OCI-LY7 (cell line): ENCODE data around the gene TFIP11. TPM values are rescaled to one million over a fixed set of nuclear protein-coding genes. Genes with fewer than 3 reads are reported as not detected.

Experiments
- BruUV-seq: library from RNA; stranded (reverse); fragments of 400-500 nt; replicated peaks from 2 replicates; lab custom pipeline; 2021; lab: Mats Ljungman, UMichigan
- CTCF ChIA-PET: fragments of 300-600 bp; sonication (Branson Sonifier 250); formaldehyde crosslinking; loops from one replicate; lab custom pipeline; 2022; ENCODE audit warnings: antibody characterized with exemption; ENCODE audit not compliant: unreplicated experiment; lab: Charles Lee
- POLR2A ChIA-PET: fragments of 300-600 bp; sonication (Branson Sonifier 250); formaldehyde crosslinking; loops from one replicate; lab custom pipeline; 2022; ENCODE audit warnings: antibody characterized with exemption; lab: Charles Lee
- DNase-seq: peaks from one replicate; pipeline ENCODE4 v3.0.0-alpha.2; 2015; ENCODE audit warnings: low spot score
- H2AFZ ChIP-seq: fragments of 200-600 bp; sonication (generic), shearing (Covaris generic); 2 replicates; pipeline ENCODE4 v1.6.1; 2014; ENCODE audit warnings: mild to moderate bottlenecking, antibody characterized with exemption, low read length, moderate library complexity
- H3K27ac ChIP-seq: fragments of 200-600 bp; sonication (generic); 2 replicates; pipeline ENCODE4 v1.5.1; 2014; ENCODE audit warnings: mixed run types, low read depth, mild to moderate bottlenecking, moderate library complexity, low read length, inconsistent platforms; ENCODE audit not compliant: poor library complexity, severe bottlenecking
- H3K36me3 ChIP-seq: fragments of 200-600 bp; sonication (generic); 2 replicates; pipeline ENCODE4 v1.6.1; 2014; ENCODE audit warnings: mild to moderate bottlenecking, antibody characterized with exemption, low read length, moderate library complexity, mixed read lengths; ENCODE audit not compliant: insufficient read depth
- H3K4me1 ChIP-seq: fragments of 200-600 bp; sonication (generic); 2 replicates; pipeline ENCODE4 v1.5.1; 2014; ENCODE audit warnings: mild to moderate bottlenecking, low read length; ENCODE audit not compliant: insufficient read depth, poor library complexity, severe bottlenecking
- H3K4me2 ChIP-seq: fragments of 200-600 bp; sonication (generic); 2 replicates; pipeline ENCODE4 v1.6.1; 2014; ENCODE audit warnings: mild to moderate bottlenecking, low read length
- H3K4me3 ChIP-seq: fragments of 200-600 bp; sonication (generic); 2 replicates; pipeline ENCODE4 v1.5.1; 2014; ENCODE audit warnings: mild to moderate bottlenecking, low read depth, low read length; ENCODE audit not compliant: poor library complexity, severe bottlenecking
- H3K79me2 ChIP-seq: fragments of 200-600 bp; sonication (generic); 2 replicates; pipeline ENCODE4 v1.6.1; 2016; ENCODE audit warnings: low read depth, mild to moderate bottlenecking, low read length, moderate library complexity, mixed read lengths; ENCODE audit not compliant: insufficient read depth
- H3K9me2 ChIP-seq: fragments of 200-600 bp; sonication (generic); 2 replicates; pipeline ENCODE4 v1.6.1; 2016; ENCODE audit warnings: mild to moderate bottlenecking, low read length, mixed read lengths; ENCODE audit not compliant: insufficient read depth
- H3K9me3 ChIP-seq: fragments of 200-600 bp; sonication (generic); 2 replicates; pipeline ENCODE4 v1.6.1; 2014; ENCODE audit warnings: mild to moderate bottlenecking, mixed run types, low read length, mixed read lengths
- H4K20me1 ChIP-seq: fragments of 200-600 bp; sonication (generic); 2 replicates; pipeline ENCODE4 v1.6.1; 2014; ENCODE audit warnings: mild to moderate bottlenecking, antibody characterized with exemption, low read length, moderate library complexity, mixed read lengths; ENCODE audit not compliant: insufficient read depth
- CTCF ChIP-seq: fragments of 200-600 bp; sonication (generic); conservative IDR thresholded peaks from 2 replicates; pipeline ENCODE4 v1.5.1; 2014; ENCODE audit warnings: mild to moderate bottlenecking, antibody characterized with exemption, low read length, moderate library complexity, mixed read lengths
- EZH2phosphoT487 ChIP-seq: fragments of 200-600 bp; sonication (generic); IDR thresholded peaks from 2 replicates; pipeline ENCODE4 v1.6.1; 2018; ENCODE audit warnings: low read depth, borderline replicate concordance, mild to moderate bottlenecking, mixed run types, antibody characterized with exemption, low read length, moderate library complexity, mixed read lengths
- intact Hi-C: fragments of 100-400 bp; cut with micrococcal nuclease; formaldehyde crosslinking; loops from one replicate; pipeline ENCODE4 v1.10.0; 2022; ENCODE audit not compliant: unreplicated experiment
- total RNA-seq, 2 experiments: library from RNA; depleted of rRNA in 1 of 2; stranded (reverse); fragments of >200 nt in 1 of 2; shearing (Covaris generic) in 1 of 2; gene quantifications; 2 replicates each; pipeline ENCODE4 v1.2.3, GENCODE V29; 2014 to 2022

TFIP11 gene
- total RNA-seq, 2 experiments from 2014 or later = 45.2 to 54.5 TPM

GRCh38 chr22:26444777-26445176 lies 67.5 kb downstream of the TFIP11 start:
- POLR2A ChIA-PET = interaction anchor here (0.5 to 1.2 kb wide), 2 partner anchors 34 to 1468 kb away, joined by 3 to 4 read pairs; no protein-coding TSS in a partner anchor
- intact Hi-C loops = no loop called here

GRCh38 chr22:26443901-26444690 lies 68.2 kb downstream of the TFIP11 start:
- no TSS peak for BruUV-seq
- Histone ChIP-seq H3K4me1 (no peaks in the 10 kb centered on the region), H4K20me1 (no peaks in the 10 kb centered on the region), H3K36me3 (no peaks in the 10 kb centered on the region), H3K9me2 (no peaks in the 10 kb centered on the region), H3K4me2 (no peak overlapping the region), H3K27ac (no peak overlapping the region), H3K9me3 (no peaks in the 10 kb centered on the region), H3K4me3 (no peak overlapping the region), H3K79me2 (no peaks in the 10 kb centered on the region), H2AFZ (no peak overlapping the region)
- TF ChIP-seq EZH2phosphoT487 (no peak), CTCF (no peak)
- ChIA-PET CTCF (interaction anchor here (0.6 kb wide), 1 partner anchor 536 kb away, joined by 3 read pairs; no protein-coding TSS in a partner anchor), POLR2A (no interaction called here)
- DNase-seq = no peak
- intact Hi-C loops = no loop called here

More at GRCh38 chr22:26444777-26445176, 67.5 kb downstream of the TFIP11 start:
- Histone ChIP-seq H3K79me2 (no peaks in the 10 kb centered on the region), H3K9me3 (no peaks in the 10 kb centered on the region), H3K27ac (no peak overlapping the region), H4K20me1 (no peaks in the 10 kb centered on the region), H3K4me2 (no peak overlapping the region), H3K4me1 (no peaks in the 10 kb centered on the region), H3K9me2 (no peaks in the 10 kb centered on the region), H3K36me3 (0 out of 2 replicates have a peak, but pooled peaks cover under 1% of the 10 kb centered on the region), H3K4me3 (no peak overlapping the region), H2AFZ (no peak overlapping the region)
- CTCF ChIA-PET = no interaction called here
- BruUV-seq = no TSS peak
- TF ChIP-seq CTCF (no peak), EZH2phosphoT487 (no peak)
- DNase-seq = no peak
